K562 (cell line): ENCODE measurements around the gene TRAF7.
"Not testable (repeated sequence)": the region's sequence is repeated elsewhere in the genome, so short reads cannot be mapped to it uniquely, and the experiment has no call there.

Experiments
- CTCF ChIP-seq, 3 experiments: IDR thresholded peaks in 2 of 3; conservative IDR thresholded peaks in 1 of 3; 2 replicates each; pipeline ENCODE4 v1.5.1; 2011 to 2012; ENCODE audit warnings: low read length in 3 of 3, mild to moderate bottlenecking in 3 of 3, control low read depth in 2 of 3, improper control_type of control experiment in 1 of 3, inconsistent platforms in 1 of 3, low read depth in 1 of 3, mixed read lengths in 1 of 3, moderate library complexity in 1 of 3; ENCODE audit not compliant: insufficient read depth in 2 of 3
- FOXJ2 ChIP-seq: fragments of 200-800 bp; sonication (Bioruptor generic); IDR thresholded peaks from 2 replicates; pipeline ENCODE4 v1.6.1; 2016; ENCODE audit warnings: missing genetic modification characterization, missing compliant biosample characterization
- FOXK2 ChIP-seq, 2 experiments: fragments of 450-650 bp; IDR thresholded peaks in 1 of 2; conservative IDR thresholded peaks in 1 of 2; 2 replicates each; pipeline ENCODE4 v1.6.1; 2016; ENCODE audit warnings: low read depth in 2 of 2, mild to moderate bottlenecking in 1 of 2
- IFI16 ChIP-seq: fragments of 250-450 bp; sonication (Bioruptor Pico); IDR thresholded peaks from 2 replicates; pipeline ENCODE4 v2.1.2; 2022; ENCODE audit warnings: mild to moderate bottlenecking, inconsistent platforms
- POLR2A ChIP-seq: fragments of 450-650 bp; conservative IDR thresholded peaks from 2 replicates; pipeline ENCODE4 v1.6.1; 2016
- TAF1 ChIP-seq: IDR thresholded peaks from 2 replicates; pipeline ENCODE4 v1.6.1; 2011; ENCODE audit warnings: mild to moderate bottlenecking, low read length, moderate library complexity; ENCODE audit not compliant: insufficient read depth, control insufficient read depth, severe bottlenecking; ENCODE audit errors: extremely low read depth
- ZNF639 ChIP-seq, 2 experiments: fragments of 200-800 bp in 1 of 2; sonication (Bioruptor generic) in 1 of 2; sonication (generic) in 1 of 2; formaldehyde crosslinking in 1 of 2; IDR thresholded peaks in 1 of 2; conservative IDR thresholded peaks in 1 of 2; 2 replicates each; pipeline versions ENCODE4 v1.5.0 to v1.6.1; 2016 to 2020; ENCODE audit warnings: missing compliant biosample characterization in 1 of 2, missing genetic modification characterization in 1 of 2, missing genetic modification reagents in 1 of 2
- ZNF75A ChIP-seq: fragments of 450-650 bp; formaldehyde crosslinking; IDR thresholded peaks from 2 replicates; pipeline ENCODE4 v1.4.0; 2020; ENCODE audit warnings: mild to moderate bottlenecking

GRCh38 chr16:2117960-2118722 is 37.4 kb upstream of the TRAF7 start:
- not testable (repeated sequence) for TF ChIP-seq FOXJ2 (tag); CTCF (IDR thresholded peaks at IDR 0.05 in 2 of 3, conservative IDR thresholded peaks at IDR 0.05 in 1 of 3; ENCODE audit: insufficient read depth in 2 of 3, low read depth in 1 of 3, low read length in 3 of 3); POLR2A; ZNF639 (CRISPR knock-in tag; conservative IDR thresholded peaks at IDR 0.05 in 1 of 2, IDR thresholded peaks at IDR 0.05 in 1 of 2); IFI16 (CRISPR knock-in tag); TAF1; ZNF75A (CRISPR knock-in tag); FOXK2 (conservative IDR thresholded peaks at IDR 0.05 in 1 of 2, IDR thresholded peaks at IDR 0.05 in 1 of 2; ENCODE audit: low read depth in 2 of 2)
